Ammon's horn (tissue), 1 donor: ENCODE data around the gene BIRC7.

Experiments used
- DNase-seq: peaks from one replicate; pipeline ENCODE4 v3.0.0-alpha.2; 2016; ENCODE audit warnings: low spot score

The BIRC7 gene

DNA sequence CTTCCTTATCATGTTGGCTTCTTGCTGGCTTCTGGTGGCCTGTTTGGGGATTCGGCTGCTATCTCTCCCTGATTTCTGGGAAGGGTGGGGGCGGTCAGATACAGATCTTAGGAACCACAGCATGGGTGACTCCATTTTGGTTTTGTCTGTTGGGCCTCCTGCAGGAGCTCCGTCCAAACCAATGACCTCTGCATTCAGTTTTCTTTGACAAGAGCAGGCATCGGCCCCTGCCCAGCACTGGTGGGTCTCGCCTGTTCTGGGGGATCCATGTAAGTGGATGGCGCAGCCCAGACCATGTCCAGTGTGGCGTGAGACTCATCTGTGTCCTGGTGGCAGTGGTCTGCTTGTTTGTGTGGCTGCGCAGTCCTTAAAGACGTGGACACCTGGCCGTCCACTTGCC lies 28.3 kb downstream of the BIRC7 start:
- no peak for DNase-seq

DNA sequence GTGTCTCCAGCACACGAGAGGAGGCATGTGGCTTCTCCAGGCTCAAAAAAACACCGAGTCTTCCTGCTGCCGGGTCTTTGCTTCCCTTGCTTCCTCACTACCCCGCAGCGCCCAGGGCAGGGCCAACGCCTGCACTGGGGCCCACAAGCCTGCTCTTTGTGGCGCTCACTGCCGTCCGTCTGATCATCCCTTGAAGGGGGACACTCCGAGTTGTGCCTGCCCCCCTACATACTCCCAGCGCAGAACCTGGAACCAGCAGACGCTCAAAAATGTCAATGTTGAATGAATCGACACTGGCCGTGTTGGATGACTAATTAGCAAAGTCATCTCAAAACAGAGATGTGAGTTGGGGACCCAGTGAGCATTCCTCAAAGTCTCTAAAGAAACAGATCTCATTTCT lies 28.8 kb downstream of the BIRC7 start:
- DNase-seq, result peak; percentile 45

DNA sequence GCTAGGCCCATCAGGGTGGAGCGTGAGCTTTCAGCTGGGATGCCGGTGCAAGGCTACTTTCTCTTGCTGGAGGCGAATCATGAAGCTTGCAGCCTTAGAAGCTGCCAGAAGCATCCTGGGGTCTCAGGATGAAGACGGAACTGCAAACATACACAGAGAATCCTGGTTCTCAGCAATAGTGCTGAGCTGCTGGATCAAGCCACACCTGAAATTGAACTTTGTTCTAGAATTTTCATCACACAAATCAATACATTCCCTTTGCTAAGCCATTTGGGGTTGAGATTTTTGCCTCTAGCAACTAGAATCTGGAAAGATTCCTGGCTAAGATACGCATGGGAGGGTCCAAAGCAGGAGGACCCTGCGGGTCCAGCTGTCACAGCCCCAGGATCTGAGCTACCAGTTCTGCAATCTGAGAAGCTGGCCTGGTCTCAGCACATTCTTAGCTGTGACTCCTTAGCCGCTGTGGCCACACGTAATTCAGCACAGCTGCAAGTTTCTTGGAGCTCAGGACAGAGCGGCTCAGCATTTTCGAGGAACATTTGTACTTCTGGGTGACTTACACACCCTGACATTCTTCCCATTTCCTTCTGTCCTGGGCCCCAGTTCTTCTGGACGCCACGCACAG lies 30.3 kb downstream of the BIRC7 start:
- DNase-seq, result no peak

DNA sequence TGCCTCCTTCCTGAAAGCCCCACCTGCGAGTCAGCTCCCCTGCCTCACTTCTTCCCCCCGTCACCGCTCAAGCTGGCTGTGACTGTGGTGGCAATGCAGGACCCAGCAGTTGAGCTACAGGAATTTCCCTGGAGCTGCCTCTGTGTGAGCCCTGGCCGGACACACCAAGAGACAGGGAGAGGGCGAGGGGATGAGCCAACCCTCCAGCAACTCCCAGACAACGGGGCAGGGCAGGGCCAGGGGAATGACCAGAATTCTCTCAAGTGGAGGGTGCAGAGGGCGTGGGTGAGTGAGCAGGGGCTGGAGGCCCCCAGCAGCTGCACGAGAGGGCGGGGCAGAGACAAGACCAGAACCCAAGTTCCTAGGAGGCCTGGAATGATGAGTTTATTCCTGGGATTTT lies 32.0 kb downstream of the BIRC7 start:
- no peak for DNase-seq

DNA sequence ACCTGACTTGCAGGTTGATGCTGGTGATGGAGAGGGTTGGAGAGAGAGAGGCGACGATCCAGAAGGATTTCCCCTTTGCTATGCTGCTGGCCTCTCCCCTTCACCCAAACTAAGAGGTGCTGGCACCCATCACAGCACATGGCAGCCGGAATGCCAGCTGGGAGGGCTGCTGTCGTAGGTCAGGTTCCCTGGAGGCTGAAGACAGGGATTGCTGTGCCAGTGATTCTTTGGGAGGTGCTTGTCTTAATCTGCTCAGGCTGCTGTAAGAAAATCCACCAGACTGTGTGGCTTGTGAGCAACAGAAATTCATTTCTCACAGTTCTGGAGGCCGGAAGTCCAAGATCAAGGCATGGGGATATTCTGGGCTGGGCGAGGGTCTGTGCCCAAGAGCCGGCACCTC lies 32.6 kb downstream of the BIRC7 start:
- DNase-seq, result no peak

DNA sequence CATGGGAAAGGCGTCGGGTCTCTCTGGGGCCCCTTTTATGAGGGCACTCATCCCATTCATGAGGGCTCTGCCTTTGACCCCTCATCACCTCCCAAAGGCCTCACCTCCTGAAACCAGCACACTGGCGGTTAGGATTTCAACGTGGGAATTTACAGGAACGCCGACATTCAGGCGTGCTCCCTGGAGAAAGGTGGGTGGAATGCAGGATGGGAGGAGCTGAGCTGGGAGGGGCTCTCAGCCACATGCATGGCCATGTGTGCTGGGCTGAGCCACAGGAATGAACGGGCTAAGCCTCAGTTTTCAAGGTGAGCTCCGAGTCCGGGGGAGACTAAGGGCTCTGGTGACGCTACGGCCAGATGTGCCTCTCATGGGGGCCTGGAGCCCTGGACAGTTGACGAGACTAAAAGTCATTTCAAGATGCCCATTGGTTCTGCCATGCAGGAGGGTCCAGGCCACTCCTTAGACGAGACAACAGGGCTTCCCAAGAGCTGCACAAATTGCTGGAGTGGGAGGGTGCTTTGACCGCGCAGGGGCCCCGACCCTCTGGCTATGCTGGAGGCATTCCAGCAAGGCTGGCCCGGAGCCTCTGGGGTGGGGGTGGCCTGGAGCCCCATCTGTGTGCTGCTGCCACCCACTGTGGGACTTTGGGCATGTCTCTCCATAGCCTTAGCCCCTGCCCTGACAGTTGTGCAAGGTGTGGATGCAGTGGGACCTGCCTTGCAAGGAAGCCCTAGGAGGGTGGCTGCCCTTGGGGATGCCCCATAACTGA lies 33.1 kb downstream of the BIRC7 start:
- no peak for DNase-seq

DNA sequence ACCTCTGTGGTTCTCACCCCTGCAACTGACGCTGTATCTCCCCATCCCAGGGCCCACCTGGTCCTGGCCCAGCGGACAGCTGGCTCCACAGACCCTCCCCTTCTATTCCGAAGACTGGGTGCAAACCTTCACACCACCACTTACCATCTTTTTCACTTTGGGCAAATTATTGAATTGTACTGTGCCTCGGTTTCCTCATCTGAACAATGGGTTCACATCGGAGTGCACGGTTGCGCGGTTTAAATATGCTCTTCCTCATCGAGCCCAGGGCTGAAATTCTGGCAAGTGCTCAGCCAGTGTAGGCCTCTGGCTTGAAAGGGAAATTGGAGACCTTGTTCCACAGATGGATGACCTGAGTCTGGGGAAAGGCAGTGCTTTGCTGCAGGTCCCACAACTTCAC lies 34.0 kb downstream of the BIRC7 start:
- no peak for DNase-seq

DNA sequence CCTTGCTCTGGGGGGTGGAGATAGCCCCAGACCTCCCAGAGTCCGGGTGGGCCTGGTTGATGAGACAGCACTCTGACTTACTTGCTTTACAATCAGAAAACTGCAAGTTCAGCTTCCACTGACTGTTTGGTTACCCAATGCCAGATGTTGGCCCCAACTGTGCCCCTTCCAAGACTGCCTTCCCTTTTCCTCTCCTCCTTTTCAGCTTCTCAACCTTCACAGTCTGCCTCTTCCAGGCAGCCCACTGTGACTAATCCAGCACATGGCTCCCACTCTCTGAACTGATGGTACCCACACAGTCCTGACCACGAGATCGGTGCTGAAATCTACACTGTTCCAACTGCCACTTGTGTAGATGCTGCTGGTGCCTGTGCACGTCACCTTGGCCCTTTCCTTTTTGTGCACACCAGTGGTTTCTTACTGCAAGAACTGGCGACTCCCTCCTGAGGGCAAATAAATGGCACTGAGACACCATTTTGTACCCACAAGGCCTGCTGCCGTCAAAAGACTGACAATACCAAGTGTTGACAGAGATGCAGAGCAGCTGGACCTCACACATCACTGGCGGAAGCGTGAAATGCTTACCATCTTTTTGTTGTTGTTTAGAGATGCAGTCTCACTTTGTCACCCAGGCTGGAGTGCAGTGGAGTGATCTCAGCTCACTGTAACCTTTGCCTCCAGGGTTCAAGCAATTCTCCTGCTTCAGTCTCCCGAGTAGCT lies 35.1 kb downstream of the BIRC7 start:
- no peak for DNase-seq

DNA sequence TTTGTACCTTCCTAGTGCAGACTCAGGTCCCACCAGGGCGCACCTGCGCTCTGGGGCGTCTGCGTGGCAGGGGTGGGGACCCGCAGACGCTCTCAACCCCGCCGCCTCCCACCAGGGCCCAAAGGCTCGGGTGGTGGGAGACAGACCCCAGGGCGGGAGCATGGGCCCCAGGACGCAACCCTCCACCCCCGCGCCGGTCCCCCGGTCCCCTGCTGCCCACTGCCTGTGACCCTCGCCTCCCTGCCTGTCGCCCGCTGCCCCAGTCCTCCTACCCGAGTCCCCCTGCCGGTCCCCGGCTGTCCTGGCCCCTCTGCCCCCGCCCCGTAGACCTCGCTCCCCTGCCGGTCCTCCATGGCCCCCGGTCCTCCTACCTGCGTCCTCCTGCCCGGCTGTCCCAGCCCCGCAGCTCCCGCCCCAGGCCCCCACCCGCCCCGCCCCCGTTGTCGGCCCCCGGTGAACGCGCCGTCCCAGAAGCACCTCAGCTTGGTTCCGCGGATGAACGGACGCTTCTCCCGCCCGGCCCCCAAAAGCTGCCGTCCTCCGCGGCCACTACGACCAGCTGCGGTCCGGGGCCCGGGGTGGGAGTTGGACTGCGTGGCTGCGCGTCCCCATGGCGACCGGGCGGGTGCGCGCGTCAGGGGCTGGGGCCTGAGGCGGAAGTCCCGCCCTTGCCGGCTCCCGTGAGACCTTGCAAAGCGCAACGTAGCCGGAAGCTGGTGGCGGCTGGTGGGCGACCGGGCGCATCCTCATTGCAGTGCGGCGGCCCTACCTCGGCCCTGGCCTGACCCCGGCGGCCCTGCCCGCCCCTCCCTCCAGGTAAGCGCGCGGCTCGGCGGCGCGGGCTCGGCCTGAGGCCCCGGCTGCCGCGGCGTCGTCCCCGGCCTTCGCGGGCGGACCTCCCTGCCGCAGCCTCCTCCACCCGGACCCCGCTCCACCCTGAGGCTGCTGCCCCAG lies 36.7 kb downstream of the BIRC7 start, which contains the start of gene ARFGAP1:
Gene ARFGAP1 (plus strand): TSS at position 709 of the 954 bp plus-strand sequence. CDS start 2,768 bp downstream, outside the sequence.
- peak; percentile 94 for DNase-seq

DNA sequence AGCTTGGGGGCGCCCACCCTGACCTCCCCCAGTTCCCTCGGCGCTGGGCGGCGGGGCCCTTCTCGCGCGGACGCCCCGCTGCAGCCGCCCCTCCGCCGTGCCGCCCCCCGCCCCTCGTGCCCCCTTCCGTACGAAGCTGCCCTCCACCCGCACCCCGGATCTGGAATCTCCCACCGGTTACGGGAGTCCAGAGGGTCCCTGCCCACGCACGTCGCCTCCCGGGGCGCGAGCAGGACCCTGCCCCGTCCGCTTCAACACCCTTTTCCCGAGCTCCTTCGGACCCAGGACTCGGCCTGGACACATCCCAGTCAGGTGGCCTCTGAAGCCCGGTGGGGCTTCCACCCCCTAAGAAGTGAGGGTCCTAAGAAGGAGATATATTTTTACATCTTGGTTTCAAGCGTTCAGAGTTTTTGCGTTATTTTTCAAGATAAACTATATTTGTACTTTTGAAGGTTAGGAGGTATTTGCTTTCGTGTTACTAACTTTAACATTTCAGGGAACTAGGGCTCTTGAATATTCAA lies 37.4 kb downstream of the BIRC7 start:
- DNase-seq, result no peak

DNA sequence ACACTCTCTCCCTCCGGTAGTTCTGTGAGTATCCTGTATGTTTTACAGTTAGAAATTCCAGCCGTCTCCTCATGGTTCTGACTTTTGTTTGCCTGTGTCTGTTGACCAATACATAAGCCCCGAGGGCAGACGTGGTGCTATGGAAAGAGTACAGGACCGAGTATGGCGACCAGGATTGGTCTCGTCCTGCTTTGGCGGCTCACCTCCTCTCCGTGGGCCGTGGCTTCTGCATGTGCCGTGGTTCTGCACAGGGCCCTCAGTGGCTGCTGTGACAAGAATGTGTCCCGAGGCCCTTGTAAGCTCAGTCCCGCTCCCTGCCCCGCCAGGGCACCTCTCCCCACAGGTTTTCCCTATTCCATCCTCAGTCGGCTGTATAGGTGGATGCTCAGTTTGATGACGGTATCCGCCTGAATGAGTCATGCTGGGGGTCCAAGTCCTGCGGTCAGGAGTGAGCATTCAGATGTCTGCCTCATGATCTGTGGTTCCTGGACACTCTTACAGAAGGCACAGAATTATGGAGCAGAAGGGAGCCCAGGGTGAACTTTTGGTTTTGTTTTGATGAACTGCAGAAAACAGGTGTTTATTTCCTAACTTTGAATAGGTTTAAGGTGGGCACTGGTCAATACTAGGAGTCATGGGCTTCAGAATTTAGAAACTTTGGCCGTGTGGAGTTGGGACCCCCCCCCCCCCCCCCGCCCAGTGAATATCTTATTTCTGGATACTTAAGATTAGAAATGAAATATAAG lies 38.1 kb downstream of the BIRC7 start:
- no peak for DNase-seq

DNA sequence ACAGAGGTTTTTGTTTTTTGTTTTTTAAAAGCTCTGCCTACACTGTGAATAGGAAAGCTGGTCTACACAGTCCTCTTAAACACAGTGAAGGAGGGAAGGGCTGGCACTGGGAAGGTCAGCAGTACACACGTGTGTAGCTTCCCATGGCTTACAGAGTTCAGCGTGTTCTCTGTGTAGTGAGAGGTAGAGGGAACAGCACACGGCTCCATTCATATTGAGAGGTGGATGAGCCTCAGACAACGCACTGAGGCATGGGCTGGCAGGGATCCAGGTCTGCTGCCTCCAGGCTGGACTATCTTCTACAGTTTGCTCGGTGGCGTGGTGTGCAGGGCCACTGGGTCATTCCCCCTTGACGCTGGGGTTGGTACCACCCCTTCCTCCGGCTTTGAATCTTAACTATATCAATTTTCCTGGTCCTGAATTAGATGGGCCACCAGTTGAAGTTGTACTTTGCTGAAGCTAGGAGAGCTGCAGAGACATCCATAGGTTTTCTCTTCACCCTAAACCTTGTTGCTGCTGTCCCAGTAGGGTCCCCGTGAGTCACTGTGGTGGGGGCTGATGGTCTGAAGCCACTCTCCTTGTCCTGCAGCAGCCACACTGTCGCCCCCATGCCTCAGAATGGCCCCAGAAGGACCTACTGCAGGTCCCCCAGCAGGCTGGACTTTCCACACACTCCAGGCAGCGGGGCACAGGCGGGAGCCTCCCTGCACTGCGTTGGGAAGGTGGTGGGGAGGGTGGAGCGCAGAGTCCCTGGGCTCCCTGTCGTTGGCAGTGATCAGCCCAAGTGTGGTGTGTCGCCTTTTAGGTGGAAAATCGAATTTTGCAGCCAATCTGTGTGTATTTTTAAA lies 38.9 kb downstream of the BIRC7 start:
- no peak for DNase-seq

DNA sequence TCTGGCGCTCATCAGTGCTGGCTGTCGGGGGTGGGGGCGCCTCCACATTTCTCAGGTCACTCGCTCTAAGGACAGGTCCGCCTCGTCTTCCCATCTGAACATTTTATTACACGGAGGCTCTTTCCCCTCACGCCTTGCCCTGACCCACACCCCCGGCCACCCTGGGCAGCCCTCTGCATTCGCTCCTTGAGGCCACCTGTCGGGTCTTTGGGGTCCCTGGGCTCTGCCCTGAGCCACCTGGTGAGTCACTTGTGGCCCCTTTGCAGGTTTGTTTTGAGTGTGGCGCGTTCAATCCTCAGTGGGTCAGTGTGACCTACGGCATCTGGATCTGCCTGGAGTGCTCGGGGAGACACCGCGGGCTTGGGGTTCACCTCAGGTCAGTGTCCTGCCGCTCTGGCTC lies 40.1 kb downstream of the BIRC7 start:
- no peak for DNase-seq

DNA sequence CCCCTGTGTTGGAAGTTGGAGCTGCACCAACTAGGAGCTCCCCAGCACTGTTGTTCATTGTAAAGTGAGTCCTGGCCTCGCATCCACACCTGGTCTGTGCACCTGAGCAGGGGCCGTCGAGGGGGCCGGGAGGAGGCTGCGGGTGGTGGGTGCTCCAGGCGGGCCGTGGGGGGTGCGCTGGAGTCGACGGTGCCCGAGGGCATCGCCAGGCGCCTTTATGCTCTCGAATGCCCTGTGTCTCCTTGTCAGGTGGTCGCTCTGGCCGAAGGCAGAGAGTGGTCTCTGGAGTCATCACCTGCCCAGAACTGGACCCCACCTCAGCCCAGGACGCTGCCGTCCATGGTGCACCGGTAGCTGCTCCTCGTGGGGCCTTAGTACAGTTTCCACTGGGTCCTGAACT lies 41.3 kb downstream of the BIRC7 start:
- no peak for DNase-seq

DNA sequence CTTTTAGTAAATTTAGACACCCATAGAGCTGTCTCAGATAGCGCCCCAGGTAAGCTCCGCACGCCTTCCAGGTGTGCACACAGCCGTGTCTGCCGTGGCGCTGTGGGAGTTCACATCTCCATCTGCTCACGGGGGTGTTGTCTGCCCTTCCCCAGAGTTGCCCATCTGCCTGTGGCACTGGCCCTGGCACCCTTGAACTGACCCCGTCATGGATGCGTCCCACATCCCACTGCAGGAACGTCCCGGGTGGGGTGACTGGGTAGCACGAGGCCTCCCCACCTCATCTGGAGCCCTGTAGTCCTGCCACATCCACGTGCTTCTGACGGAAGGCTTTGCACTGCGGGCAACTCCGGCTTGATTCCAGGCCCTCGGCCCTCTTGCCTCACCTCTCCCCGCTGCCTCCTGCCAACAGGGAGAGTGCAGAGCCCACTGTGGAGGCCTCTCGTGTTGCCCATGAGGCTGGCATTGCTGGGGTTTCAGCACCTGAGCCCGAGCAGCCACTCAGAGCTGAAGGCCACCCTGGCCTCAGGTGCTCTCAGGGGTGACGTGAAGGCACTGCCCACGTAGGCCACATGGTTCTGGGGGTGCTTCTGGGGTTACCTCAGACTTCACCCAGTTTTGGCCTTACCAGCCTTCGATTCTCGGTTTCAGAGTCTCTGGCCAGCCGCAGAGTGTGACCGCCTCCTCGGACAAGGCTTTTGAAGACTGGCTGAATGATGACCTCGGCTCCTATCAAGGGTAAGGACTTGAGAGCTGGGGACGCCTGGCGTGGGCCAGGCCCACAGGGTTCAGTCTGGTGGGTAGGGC lies 42.0 kb downstream of the BIRC7 start:
- no peak for DNase-seq

DNA sequence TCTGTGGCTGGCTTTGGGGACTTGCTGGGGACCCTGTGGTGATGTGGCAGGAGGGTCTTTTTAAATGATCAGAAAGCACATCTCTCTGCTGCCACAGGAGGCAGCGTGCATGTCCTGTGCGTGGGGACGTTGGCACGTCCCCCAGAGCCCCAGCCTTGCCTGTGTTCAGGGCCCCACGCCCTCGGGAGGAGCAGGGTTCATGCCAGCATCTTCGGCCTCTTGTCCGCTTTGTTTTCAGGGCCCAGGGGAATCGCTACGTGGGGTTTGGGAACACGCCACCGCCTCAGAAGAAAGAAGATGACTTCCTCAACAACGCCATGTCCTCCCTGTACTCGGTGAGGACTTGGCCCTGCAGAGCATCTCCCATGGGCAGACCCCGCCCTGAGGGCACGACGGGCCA lies 43.0 kb downstream of the BIRC7 start:
- no peak for DNase-seq

DNA sequence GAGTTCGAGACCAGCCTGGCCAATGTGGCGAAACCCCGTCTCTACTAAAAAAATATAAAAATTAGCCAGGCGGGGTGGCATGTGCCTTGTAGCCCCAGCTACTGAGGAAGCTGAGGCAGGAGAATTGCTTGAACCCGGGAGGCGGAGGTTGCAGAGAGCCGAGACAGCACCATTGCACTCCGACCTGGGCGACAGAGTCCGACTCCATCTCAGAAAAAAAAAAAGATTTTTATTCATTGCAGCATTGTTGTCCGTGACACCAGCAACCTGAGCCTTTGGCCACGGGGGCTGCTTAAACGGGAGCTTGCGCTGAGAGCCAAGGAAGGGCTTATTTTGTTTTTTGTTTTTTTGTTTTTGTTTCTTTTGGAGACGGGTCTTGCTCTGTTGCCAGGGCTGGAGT lies 44.2 kb downstream of the BIRC7 start:
- DNase-seq, result no peak

DNA sequence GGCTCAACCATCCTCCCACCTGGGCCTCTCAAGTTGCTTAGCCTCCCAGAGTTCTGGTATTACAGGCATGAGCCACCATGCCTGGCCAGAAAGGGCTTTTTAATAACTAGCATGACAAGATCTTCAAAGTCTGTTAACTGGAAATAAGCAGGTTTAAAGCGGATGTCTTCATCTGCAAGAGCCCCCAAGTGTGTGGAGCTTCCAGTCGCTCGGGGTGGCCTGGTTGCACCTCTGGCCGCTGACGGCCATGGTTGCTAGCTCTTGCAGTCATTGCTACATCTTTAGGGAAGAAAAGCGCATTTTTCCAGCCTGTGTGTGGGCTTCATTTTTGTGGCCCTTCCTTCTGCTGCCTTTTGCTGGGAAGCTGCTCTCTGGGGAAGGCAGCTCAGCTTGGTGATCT lies 44.7 kb downstream of the BIRC7 start:
- no peak for DNase-seq

DNA sequence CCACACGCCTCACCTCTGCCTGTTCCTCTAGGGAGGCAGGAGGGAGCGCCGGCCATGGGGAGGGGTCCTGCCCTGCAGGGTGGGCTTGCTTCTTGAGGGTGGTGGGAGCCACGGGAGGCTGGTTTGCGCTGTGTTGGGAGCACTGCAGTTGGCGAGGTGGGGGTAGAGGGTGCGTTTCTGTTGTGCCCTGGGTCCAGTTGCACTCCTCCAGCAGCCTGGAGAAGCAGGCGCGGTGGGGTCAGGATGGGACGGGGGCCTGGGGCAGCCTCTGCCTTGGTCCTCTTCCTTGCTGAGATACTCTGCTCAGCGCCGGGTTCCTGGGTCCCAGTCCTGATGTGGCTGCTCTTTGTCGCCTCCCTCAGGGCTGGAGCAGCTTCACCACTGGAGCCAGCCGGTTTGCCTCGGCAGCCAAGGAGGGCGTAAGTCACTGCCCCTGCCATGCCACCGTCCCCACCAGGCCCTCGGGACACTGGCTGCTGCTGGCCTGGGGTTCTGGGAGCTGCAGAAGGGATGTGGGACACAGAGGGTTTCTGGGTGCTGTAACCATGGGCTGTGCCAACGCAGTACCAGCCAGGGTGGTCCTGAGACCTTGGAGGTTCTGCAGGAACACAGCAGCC lies 45.3 kb downstream of the BIRC7 start:
- DNase-seq, result no peak
